Measurements from ENCODE around the gene RNF43.

The RNF43 gene

DNA sequence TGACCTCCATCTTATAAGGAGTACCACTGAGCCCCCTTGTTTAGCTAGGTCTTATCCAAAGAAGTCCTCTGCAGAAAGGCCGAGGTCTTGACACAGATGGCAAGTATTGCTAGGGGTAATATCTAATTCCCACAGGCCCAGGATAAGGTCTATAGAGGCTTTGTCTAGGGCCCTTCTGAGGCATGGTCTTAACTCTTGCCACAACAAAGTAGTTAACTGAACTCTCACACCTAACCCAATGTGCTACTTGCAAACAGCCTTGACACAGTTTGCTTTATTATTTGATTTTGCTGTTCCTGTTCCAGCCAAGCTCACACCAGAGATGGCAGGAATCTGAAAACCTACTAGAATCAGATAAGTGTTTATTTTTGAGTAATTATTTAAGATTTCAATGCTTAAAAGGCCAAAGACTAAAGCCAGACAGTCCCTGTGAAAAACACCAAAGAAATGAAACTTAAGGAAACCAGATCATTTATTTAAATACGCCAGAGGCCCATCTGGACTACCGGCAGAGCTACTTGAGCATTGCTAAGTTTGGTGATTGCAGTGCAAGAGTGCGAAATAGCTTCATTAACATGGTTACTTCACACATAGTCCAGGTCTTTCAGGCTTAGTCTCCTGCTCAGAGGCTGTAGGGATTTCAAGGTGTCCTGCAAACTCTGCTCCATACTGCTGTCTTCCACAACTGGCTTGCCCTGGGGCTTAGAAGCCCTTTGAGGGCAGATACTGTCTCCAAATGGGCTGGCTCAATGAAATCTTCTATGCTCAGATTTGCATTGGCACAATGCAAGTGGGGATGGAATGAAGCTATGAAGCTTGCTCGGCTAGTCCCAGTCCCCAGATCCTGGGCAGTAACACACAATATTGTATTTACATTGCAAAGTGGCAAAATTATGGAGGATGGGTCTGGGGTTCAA, 36.9 kb downstream of the RNF43 start:
- DNase-seq: no peak

DNA sequence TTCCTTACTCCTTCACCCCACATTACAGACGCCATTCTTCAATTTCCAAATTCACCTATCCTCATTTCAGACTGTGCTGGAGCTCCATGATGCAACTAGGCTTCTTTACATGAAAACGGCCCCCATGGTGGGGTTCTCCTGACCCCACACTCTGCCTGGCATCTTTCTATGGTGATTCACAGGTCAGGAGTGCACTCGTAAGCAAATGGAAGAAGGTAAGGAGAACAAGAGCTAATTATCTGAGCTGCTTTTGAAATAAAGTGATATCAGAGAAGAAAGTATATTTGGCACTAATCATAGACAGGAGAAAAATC, 37.9 kb downstream of the RNF43 start:
- no peak for DNase-seq

DNA sequence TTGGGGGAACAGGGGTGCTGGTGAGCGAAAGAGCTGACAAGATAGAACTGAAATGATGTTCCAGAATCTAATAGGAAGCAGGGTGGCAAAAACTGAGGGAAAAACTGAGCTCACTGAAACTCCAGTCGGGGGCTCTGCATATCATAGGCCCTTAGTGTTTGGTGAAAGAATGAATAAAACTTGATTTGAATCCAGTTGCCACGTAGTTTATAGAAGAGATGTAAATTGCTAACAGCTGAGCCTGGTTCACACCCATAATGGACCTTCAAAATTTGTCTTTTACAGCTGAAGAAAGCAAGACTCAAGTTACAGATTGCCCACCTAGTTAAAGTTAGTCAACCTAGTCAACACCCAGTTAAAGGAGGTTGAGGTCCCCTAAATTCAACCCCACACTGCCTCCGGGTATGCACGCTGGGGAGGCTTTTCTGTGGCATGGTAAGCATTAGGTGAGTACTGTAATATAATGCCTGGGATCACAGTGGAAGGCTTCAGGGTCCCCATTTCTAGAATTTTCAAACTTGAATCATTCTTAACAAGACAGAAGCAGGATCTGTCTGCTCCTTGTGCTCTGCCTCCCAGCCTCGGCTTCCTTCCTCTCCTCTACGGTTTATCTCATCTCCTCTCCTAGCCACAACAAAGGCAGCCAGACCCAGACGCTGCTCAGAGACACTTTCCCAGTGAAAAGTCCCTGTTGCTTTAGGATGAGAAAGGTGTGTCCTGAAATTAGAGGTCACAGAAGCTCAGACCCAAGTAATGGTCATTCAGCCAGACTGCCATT, 38.4 kb downstream of the RNF43 start:
- DNase-seq: no peak

DNA sequence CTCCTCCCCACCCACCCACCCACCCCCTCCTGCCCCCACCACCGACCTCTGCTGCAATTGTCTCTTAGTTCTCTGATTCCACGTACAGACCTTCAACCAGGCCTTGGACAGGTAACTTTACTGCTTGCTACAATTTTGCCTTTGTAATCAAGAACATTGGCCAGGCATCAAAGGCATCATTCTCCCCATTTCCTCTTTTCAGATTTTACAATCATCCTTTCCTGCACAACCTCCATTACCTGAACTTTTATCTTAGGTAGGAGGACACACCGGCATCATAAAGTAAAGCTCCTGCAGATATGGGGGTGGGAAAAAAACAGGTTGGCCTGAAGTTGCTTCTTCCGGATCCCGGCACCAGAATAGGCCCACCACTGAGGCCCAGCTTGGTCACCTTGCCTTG, 39.7 kb downstream of the RNF43 start:
- no peak for DNase-seq

DNA sequence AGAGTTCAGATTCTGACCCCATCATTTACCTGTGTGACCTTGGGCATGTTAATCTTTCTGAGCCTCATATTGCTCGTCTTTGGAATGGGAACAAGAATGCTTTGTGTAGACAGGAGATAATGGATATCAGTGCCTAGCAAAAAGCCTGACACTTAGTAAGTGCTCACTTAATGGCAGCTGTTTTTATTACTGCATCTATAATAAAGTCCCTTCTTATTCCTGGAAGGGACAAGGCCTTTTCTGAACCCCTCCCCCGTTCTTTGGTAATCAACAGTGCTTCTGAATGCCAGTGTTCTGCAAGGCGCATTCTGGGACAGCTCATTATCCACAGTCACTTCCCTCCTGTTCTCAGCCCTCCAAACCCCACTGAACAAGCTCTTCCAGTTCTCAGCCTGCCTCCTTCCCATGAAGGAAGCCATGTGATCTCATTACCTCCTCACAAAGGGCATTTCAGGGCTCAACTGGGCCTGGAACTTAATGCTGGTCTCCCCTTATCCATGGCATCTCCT, 40.2 kb downstream of the RNF43 start:
- DNase-seq: no peak

DNA sequence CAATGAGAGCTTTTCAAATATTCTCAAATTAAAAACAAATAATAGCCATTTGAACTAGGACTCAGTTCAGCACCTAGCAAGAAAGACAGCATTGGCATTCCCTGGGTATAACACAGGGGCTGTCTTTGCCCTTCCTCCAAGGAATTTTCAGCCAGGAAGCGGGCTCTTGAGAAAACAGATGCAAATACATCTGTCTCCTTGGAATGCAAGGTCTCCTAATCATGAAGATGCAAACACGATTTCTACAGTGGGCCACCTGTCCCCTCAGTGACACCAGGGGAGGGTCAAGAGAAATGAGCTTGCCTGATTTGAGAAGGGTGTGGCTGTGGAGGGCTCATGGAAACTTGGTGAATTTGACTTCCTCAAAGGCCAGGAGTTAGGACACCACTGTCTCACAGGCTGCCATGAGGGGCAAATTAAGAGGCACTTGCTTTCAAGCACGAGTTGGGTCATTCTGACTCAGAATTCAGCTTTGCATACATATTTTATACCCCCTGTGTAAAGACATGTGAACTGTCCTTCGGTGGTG, 40.8 kb downstream of the RNF43 start:
- DNase-seq: no peak

DNA sequence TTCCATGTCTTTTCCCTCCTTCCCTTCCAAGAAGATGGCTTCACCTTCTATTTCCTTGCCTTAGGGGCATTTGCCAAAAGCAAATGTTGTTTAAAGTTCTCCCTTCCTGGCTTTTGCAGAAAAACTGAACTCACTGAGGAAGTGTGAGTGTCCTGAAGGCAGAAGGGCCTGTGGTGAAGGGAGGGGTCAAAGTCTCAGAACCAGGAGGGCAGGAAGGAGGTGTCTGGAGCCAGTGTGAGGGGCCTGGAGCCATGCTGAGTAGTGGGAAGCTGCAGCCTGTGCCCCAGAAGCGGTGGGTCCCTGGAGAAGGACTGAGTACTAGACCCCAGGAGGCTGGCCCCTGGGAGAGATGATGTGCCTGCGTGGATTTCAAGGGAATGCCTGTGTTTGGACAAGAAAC, 41.5 kb downstream of the RNF43 start:
- no peak for DNase-seq

DNA sequence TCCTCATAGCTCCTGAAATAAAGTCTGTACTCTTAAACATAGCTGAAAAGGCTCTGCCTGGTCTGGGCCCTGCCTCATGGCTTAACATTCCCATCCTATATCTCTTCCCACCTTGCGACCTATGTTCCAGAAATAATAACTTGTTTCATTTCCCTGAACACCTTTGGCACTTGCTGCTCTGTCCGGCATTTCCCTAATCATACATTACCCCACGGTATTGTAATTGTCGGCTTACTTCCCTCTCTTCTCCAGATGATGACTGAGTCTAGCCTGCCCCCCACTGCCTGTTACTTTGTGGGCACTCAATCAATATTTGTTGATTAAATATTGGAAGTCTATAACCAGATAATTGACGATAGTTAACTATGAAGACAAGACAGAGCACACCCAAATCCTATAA, 42.1 kb downstream of the RNF43 start:
- DNase-seq: no peak

DNA sequence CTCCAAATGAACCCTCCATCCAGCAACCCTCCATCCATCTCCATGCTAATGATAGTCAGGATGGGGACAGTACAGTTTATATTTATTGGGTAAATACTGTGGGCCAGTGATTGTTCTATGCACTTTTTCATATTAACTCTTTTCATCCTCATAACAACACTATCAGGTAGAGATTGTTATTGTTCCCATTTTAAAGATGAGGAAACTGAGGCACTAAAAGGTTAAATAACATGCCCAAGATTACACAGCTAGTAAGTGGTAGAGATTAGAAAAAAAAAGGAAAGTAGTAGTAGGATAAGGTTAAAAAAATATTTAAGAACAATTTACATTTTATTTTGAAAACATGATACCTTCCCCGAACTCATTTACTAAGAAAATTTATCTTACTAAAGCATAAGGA, 43.4 kb downstream of the RNF43 start:
- DNase-seq: no peak

DNA sequence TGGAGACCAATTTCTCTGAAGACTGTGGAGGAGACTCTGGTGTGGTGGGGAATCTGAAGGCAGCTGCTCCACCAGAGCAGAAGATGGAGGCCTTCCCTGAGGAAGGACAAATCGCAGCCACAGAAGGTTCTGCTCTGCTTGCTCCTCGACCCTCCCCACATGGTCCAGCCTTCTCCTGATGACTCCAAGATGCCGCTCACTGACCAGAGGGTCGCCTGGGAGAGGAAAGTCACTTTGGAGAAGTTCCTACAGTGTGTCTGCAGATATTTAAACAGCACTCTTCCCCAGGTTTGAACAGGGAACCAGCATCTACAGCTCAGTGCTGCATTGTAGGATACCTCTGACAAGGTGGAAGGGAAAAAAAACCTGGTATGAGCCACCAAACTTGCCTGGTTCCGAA, 44.3 kb downstream of the RNF43 start:
- no peak for DNase-seq

DNA sequence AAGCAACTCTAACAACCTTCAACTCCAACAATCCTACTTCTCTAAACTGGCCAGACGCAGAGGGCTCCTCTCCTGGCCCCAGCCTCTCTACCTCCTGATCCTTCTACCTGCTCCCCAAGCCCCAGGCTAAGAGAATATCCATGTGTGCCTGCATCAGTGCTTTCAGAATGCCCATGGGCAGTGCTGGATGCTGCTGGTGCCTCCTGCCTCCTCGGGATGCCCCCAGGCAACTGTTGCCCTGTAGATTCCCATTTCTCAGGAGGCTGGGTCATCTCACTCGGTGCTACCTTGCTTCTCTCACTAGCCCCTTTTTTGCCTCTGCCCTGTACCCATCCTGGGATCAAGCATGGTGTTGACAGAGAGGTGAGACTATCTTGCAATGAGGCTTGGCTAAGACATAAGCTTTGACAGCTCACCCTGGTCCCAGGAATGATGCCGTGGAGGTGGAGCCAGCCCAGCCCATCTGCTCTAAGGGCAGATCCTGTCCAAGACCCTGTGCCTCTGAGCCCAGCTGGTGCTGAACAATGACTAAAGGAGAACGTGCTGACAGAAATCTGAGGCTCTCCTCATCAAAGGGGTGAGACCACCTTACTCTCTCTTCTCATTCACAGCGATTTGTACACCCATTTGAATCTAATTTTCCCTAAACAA, 45.9 kb downstream of the RNF43 start:
- DNase-seq: no peak

DNA sequence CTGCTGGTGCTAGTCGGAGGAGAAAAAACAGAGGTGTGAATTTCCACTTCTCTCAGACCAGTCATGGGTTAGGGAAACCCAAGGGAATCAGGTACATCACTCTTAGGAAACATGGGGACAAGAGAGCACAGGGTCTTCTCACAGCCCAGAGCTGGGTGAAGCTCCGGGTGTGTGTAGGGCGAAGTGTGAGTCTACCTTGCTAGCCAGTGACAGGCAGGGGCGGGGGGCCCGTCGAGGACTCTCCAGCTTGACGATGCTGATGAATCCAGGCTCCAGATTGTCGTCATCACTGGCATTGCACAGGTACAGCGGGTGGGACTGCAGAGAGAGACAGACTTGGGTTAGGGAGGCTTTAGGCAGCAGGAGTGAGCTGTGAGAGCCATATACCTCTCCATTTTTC, 46.6 kb downstream of the RNF43 start:
- DNase-seq: no peak

DNA sequence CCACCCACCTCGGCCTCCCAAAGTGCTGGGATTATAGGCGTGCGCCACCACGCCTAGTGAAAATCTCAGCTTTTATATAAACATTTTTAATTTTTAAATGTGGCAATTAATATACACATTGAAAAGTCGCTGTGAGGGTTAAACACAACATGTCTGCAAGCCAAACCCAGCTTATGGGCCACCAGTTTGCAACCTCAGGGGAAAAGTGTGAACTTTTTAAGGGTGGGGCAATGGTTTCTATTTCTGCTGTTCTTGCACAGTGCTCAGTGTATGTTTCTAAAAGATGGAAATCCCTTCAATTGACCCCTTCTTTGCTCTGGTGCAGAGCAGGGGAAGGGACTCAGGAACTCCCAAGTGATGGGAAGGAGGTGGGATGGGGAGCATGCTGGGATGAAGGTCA, 47.0 kb downstream of the RNF43 start:
- no peak for DNase-seq

DNA sequence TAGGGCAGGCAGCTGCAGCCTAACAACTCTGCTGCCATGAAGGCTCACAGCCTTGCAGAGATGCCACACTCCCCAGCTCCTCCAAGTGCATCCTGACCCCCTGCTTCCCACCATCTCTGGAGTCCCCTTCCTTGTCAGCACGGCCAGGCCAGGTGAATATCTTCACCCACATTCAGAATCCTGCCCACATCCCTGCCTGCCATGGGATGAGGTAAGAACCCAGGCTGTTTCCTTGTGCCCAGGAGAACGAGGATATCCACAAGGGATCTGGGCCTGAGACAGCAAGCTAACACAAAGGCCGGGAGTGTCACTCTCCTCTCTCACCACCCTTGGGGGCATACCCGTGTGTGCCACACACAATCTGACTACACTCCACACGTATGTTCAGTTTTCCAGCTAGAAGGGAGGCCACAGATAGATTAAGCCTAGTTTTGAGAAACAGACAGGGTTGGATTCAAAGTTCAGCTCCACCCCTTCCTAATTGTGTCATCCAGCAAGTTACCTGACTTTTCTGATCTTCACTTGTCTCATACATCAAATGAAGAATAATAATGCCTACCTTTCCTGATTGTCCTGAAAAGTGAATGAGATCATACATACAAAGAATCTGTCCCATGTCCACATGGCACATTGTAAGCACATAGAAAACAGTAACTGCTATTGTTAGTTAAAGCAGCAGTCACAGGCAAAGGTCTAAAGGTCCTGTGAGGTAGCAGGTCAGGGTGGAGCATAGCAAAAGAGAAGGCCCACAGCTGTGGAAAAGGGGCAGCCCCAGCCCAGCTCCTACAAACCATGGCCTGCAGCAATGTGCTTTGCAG, 47.9 kb downstream of the RNF43 start:
- no peak for DNase-seq

DNA sequence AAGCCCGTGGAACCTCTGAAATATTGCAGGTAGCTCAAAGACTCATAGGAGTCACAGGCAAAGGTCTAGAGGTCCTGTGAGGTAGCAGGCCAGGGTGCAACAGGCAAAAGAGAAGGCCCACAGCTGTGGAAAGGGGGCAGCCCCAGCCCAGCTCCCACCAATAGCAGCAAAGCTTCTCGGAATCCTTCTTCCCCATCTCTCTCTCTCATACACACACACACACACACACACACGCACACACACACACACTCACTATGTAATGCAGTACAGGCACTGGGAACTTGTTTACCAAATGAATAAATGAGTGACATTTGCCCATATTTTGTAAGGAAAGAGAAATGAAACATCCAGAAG, 48.5 kb downstream of the RNF43 start:
- DNase-seq: no peak
